ENCODE measurements around the gene DEPDC7.
"Not testable (repeated sequence)": the region's sequence is repeated elsewhere in the genome, so short reads cannot be mapped to it uniquely, and the experiment has no call there.

DEPDC7 gene

GRCh38 chr11:33021937-33022336 is 6.3 kb downstream of the DEPDC7 start:
- DNase-seq (ENCODE audit: extremely low read depth in 1 of 2, low read depth in 1 of 2), result no peak

DNA sequence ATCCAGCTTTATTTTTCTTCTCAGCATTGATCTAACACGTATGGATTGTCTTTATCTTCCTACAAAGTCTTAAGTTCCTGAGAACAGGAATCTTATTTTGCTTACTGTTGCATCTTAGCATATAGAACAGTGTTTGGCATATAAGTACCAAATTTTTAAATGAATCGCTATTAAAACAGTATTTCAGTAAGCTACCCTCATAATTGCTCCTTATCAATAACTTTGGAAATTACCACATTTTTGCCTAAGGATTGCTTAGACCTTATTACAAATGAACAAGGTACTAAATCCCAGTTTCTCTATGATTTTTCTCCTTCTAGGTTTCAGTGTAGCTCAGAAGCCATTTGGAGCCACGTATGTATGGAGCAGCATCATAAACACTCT is 9.7 kb downstream of the DEPDC7 start:
- DNase-seq (ENCODE audit: extremely low read depth in 1 of 2, low read depth in 1 of 2), result no peak

- no peak for DNase-seq (ENCODE audit: extremely low read depth in 1 of 2, low read depth in 1 of 2)
Measured at GRCh38 chr11:33027233-33027632, 11.6 kb downstream of the DEPDC7 start.

- DNase-seq (ENCODE audit: extremely low read depth in 1 of 2, low read depth in 1 of 2), result no peak
Measured at GRCh38 chr11:33027846-33028536, 12.3 kb downstream of the DEPDC7 start.

DNA sequence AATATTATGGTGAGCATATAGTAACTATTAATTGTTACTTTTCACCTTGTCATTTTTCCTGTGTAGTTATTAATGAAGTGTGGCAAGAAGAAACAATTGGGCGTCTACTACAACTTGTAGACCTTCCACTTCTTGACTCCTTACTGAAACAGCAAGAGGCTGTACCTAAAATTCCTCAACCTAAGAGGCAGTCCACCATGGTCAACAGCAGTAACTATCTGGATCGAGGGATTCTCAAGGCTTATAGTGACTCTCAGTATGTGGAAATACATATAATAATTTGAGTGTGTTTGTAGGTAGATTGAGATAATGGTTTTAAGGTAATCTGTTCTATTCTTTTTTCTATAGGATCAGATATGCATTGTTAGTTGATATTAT is 12.8 kb downstream of the DEPDC7 start:
- no peak for DNase-seq (ENCODE audit: extremely low read depth in 1 of 2, low read depth in 1 of 2)

GRCh38 chr11:33029218-33029617 is 13.5 kb downstream of the DEPDC7 start:
- DNase-seq (ENCODE audit: extremely low read depth in 1 of 2, low read depth in 1 of 2), result not testable (repeated sequence)

DNA sequence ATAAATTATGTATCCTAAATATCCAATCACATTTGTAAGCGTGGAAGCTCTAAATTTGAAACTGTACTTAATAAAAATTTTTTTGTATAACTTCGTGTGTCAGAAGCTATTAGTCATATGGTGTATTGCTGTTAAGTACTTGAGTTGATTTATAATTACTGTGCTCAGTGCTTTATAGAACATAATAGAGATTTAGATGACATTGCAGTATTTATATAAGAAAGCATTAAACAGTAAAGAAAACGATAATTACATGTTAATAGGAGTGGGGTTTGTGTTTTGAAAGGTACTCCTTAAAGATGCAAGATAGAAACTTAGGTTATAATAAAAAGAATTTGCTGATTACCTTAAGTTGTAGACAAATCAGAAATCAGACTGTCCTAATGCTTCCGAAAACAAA is 17.8 kb downstream of the DEPDC7 start:
- DNase-seq (ENCODE audit: extremely low read depth in 1 of 2, low read depth in 1 of 2), result no peak

- no peak for DNase-seq (ENCODE audit: extremely low read depth in 1 of 2, low read depth in 1 of 2)
Measured at GRCh38 chr11:33035011-33035410, 19.3 kb downstream of the DEPDC7 start.

DNA sequence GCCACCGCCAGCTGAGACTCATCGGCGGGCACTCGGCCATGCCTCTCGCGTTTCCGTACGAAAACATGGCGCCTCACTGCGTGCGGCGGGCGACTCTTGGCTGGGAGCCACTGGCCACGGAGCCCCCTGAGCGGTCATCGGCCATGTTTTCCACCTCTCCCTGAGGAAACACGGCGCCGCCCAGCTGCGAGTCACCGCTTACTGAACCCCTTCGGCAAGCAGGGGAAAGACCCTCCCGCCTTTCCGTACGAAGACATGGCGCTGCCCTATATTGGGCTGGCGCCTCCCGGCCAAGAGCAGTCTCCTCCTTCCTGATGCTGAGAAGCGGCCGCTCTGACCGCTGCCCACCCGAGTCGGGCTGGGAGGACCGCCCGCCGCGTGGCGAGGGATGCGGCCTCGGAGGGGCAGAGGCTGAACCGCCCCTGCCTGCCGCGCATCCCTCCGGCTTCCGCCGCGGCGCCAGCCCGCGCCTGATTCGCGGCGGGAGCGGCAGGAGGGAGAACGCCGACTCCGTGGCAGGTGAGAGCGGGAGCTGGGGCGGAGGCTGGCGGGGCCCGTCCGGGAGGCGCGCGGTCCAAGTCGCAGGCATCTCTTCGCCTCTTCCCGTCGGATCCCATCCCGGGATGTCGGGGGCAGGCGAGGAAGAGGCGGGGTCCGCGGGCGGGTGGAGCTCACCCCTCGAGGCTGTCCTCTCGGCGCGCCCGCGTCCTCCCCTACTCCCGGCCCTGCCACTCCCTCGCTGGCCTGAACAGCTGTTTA is 23.8 kb downstream of the DEPDC7 start, which contains the start of gene TCP11L1:
TCP11L1 (plus strand) TSS at position 299 of the 759 bp plus-strand sequence. CDS start 4,202 bp downstream, outside the sequence.
- peak; percentile 44 to 77 for DNase-seq (ENCODE audit: extremely low read depth in 1 of 2, low read depth in 1 of 2)

GRCh38 chr11:33040033-33040861 is 24.6 kb downstream of the DEPDC7 start:
- DNase-seq (ENCODE audit: extremely low read depth in 1 of 2, low read depth in 1 of 2), result peak; percentile 16 to 39

GRCh38 chr11:33040862-33041453 is 25.3 kb downstream of the DEPDC7 start:
- DNase-seq (ENCODE audit: extremely low read depth in 1 of 2, low read depth in 1 of 2), result no peak

DNA sequence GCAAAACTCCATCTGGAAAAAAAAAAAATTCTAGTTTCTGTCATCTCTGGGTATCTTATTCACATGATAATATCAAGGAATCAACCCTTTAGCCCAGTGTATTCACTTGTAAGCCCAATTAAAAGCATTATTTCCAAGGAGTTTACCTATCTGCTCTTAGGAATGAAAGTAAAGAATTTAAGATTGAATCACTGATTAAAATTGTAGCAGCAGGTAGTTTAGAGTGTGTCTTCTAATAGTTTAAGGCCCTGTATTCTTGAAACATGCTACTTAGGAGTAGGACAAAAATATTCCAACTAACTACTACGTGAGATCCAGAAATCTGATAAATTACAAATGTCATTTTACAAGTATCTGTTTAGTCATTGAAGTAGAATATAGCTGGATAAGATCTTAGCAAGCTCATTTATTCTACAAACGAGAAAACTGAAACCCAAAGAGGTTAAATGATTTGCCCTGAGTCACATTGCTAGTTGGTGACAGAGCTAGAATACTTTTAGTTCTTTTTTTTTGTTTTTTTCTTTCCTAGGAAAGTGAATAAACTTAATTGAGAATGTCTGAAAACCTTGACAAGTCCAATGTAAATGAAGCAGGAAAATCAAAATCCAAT is 27.6 kb downstream of the DEPDC7 start:
- DNase-seq (ENCODE audit: extremely low read depth in 1 of 2, low read depth in 1 of 2), result no peak

GRCh38 chr11:33044285-33044756 is 28.6 kb downstream of the DEPDC7 start:
- no peak for DNase-seq (ENCODE audit: extremely low read depth in 1 of 2, low read depth in 1 of 2)

- DNase-seq (ENCODE audit: extremely low read depth in 1 of 2, low read depth in 1 of 2), result no peak
Measured at GRCh38 chr11:33045551-33046255, 30.0 kb downstream of the DEPDC7 start.

DNA sequence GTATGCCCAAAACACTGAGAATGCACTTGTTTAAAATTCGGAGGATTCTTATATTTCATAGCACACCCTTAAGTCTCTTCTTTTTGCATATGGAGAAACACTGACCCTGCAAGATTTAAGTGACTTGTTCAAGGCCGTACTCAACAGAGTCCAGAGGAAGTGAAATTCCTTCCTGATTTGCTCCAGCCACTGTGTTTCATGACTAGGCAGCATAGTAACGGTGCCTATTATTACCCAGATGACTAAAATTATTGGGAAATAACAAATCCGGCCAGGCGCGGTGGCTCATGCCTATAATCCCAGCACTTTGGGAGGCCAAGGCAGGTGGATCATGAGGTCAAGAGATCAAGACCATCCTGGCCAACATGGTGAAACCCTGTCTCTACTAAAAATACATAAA is 33.0 kb downstream of the DEPDC7 start:
- not testable (repeated sequence) for DNase-seq (ENCODE audit: extremely low read depth in 1 of 2, low read depth in 1 of 2)

GRCh38 chr11:33049565-33050408 is 34.1 kb downstream of the DEPDC7 start:
- DNase-seq (ENCODE audit: extremely low read depth in 1 of 2, low read depth in 1 of 2), result not testable (repeated sequence)

DNA sequence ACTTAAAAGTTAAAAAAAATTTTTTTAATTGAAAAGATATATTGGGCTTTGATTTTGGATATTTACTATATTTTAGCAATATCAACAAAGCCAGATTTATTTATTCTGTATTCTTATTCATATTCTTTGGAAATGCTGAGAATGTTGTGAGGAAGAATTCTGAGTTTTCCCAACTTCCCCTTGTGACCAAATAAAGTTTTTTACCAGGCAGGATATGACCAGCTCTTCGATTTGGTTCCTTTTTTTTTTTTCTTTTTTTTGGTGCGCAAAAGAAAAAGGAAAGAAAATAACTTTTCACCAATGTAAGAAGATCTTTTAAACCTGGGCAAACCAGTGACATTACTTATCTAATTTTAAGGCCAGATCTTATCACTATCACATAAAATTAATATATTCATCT is 36.6 kb downstream of the DEPDC7 start:
- no peak for DNase-seq (ENCODE audit: extremely low read depth in 1 of 2, low read depth in 1 of 2)

DNA sequence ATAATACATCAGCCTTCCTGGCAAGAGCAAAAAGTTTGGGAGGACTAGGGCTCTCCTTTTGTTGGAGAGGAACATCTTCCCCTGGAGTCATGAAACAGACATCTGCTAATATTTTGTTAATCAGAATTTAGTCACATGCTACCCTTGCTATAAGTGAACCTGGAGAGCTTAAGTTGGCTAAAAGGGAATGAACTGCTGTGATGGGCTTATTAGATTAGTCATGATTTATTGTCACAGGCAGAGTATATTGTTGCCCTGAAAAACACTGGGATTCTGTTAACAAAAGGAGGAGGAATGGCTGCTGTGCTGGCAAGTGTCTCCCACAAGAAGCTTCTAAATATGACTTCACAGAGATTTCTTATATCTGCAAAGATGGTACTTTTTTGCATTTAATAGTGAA is 39.7 kb downstream of the DEPDC7 start:
- DNase-seq (ENCODE audit: extremely low read depth in 1 of 2, low read depth in 1 of 2), result no peak

- DNase-seq (ENCODE audit: extremely low read depth in 1 of 2, low read depth in 1 of 2), result no peak
Measured at GRCh38 chr11:33057284-33057683, 41.6 kb downstream of the DEPDC7 start.
